ENCODE data around the gene F13A1.

Gene F13A1

DNA sequence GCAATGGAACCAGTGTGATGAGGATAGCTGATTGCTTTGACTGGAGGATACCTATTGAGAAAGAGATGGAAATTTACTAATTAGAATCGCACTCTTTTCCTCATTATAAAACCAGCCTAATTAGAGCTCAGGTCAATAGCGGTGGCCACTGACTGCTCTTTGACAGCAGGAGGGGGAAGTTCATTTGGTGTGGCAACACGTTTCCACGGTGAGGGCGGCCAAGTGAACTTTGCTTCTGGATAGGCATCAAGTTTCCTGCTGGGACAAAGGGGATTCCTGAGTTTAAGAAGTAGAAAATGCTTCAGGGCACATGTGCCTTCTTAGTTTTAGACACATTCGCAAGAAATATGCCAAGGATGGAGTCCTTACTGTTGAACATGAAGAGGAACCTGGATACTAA lies 168.4 kb downstream of the F13A1 start:
- in situ Hi-C loops (cut with MboI; ENCODE audit: low pct_unique_long_range_greater_than_20kb, low sequenced_read_pairs) = no loop called here
- DNase-seq = no peak

GRCh38 chr6:6148192-6148815 lies 172.2 kb downstream of the F13A1 start:
- in situ Hi-C loops (cut with MboI; ENCODE audit: low pct_unique_long_range_greater_than_20kb, low sequenced_read_pairs) = no loop called here
- no peak for DNase-seq

DNA sequence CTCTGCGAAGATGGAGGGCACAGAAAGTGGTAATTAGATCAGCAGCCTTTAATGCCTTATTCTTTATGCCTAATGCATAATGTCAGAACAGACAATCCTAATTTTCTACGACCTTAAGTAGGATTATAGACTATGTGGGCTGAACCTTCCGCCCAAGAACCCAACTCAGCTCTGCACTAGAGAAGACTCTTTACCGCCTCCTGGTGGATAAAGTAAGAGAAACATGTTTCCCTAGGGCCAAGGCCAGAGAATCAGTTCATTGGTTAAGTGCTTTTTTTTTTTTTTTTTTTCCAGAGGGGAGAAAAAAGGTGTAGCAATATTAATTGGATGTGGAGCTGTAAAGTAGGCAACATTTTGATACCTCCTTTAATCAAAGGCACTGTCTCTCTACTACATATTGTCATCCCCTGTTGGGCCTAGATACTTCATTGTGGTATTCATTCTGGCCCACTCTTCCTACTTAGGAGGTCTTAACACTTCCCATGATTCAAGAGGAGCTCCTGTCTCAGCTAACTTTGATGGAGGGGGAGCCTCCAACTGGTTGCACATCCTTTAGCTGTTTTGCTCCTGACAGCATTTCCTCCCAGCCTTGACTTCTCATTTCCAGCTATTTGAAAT lies 188.9 kb downstream of the F13A1 start:
- in situ Hi-C loops (cut with MboI; ENCODE audit: low pct_unique_long_range_greater_than_20kb, low sequenced_read_pairs) = no loop called here
- DNase-seq = peak; percentile 58

- in situ Hi-C loops (cut with MboI; ENCODE audit: low pct_unique_long_range_greater_than_20kb, low sequenced_read_pairs) = no loop called here
These were observed 195.0 kb downstream of the F13A1 start for GRCh38 chr6:6125495-6125894.

GRCh38 chr6:6123803-6124202 lies 196.7 kb downstream of the F13A1 start:
- in situ Hi-C loops (cut with MboI; ENCODE audit: low pct_unique_long_range_greater_than_20kb, low sequenced_read_pairs) = no loop called here
- no peak for DNase-seq

More at GRCh38 chr6:6125495-6125894, 195.0 kb downstream of the F13A1 start:
- no peak for DNase-seq

DNA sequence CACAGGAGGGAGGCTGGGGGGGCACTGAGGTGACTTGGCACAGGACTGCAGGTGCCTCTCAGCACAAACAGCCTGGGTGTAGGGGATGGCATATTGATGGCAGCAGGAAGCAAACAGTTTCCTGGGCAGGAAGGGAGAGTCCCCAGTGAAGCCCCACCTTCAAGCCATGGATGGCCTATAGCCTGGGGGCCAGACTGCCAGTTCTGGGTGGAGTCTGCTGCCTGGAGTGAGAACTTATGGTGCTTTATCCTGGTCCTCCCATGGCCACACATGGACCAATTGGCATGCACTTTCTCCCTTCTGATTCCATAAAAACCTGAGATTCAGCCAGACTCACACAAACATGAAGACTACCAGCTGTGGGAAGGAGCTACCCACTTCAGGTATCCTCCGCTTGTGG lies 198.5 kb downstream of the F13A1 start:
- in situ Hi-C loops (cut with MboI; ENCODE audit: low pct_unique_long_range_greater_than_20kb, low sequenced_read_pairs) = no loop called here
- DNase-seq = no peak

GRCh38 chr6:6105472-6106036 lies 214.9 kb downstream of the F13A1 start:
- in situ Hi-C loops (cut with MboI; ENCODE audit: low pct_unique_long_range_greater_than_20kb, low sequenced_read_pairs) = no loop called here
- peak; percentile 34 for DNase-seq
